OCI-LY1 (cell line): ENCODE measurements around the gene CTDSPL.

Experiments used
- H2AFZ ChIP-seq: fragments of 200-600 bp; sonication (generic), shearing (Covaris generic); 2 replicates; pipeline ENCODE4 v1.6.0; 2014; ENCODE audit warnings: antibody characterized with exemption, mild to moderate bottlenecking, low read length
- H3F3A ChIP-seq: fragments of 200-600 bp; sonication (generic), shearing (Covaris generic); 2 replicates; pipeline ENCODE4 v1.6.0; 2014; ENCODE audit warnings: mild to moderate bottlenecking, antibody characterized with exemption, low read length, moderate library complexity; ENCODE audit not compliant: insufficient read depth
- H3K27ac ChIP-seq: fragments of 200-600 bp; sonication (generic); 2 replicates; pipeline ENCODE4 v1.5.1; 2014; ENCODE audit warnings: low read length, mixed run types, mild to moderate bottlenecking, low read depth; ENCODE audit not compliant: poor library complexity, severe bottlenecking
- H3K27me3 ChIP-seq: fragments of 200-600 bp; sonication (generic); 2 replicates; pipeline ENCODE4 v1.6.0; 2014; ENCODE audit warnings: antibody characterized with exemption, mild to moderate bottlenecking, low read length, moderate library complexity; ENCODE audit not compliant: insufficient read depth
- H3K36me3 ChIP-seq: fragments of 200-600 bp; sonication (generic); 2 replicates; pipeline ENCODE4 v1.6.1; 2014; ENCODE audit warnings: mild to moderate bottlenecking, antibody characterized with exemption, low read length, moderate library complexity, mixed read lengths; ENCODE audit not compliant: insufficient read depth
- H3K4me1 ChIP-seq: fragments of 200-600 bp; sonication (generic); 2 replicates; pipeline ENCODE4 v1.5.1; 2014; ENCODE audit warnings: mild to moderate bottlenecking, low read length, moderate library complexity; ENCODE audit not compliant: insufficient read depth, severe bottlenecking
- H3K4me2 ChIP-seq: fragments of 200-600 bp; sonication (generic), shearing (Covaris generic); 2 replicates; pipeline ENCODE4 v1.6.1; 2014; ENCODE audit warnings: low read length
- H3K4me3 ChIP-seq: fragments of 200-600 bp; sonication (generic); 2 replicates; pipeline ENCODE4 v1.5.1; 2014; ENCODE audit warnings: low read length, low read depth, mild to moderate bottlenecking, mixed read lengths; ENCODE audit not compliant: poor library complexity, severe bottlenecking
- H3K79me2 ChIP-seq: fragments of 200-600 bp; shearing (Covaris generic); 2 replicates; pipeline ENCODE4 v1.6.1; 2016; ENCODE audit warnings: mixed run types, low read length, mixed read lengths; ENCODE audit not compliant: insufficient read depth
- H3K9ac ChIP-seq: fragments of 200-600 bp; sonication (generic), shearing (Covaris generic); 2 replicates; pipeline ENCODE4 v1.6.1; 2014; ENCODE audit warnings: mild to moderate bottlenecking, low read length, mixed read lengths
- H3K9me2 ChIP-seq: fragments of 200-600 bp; sonication (generic), shearing (Covaris generic); 2 replicates; pipeline ENCODE4 v1.6.1; 2014; ENCODE audit warnings: low read depth, mild to moderate bottlenecking, low read length, mixed read lengths
- H3K9me3 ChIP-seq: fragments of 200-600 bp; shearing (Covaris generic); 2 replicates; pipeline ENCODE4 v1.6.1; 2014; ENCODE audit warnings: low read length, mixed read lengths
- H4K20me1 ChIP-seq: fragments of 200-600 bp; sonication (generic), shearing (Covaris generic); 2 replicates; pipeline ENCODE4 v1.6.0; 2016; ENCODE audit warnings: mild to moderate bottlenecking, low read length; ENCODE audit not compliant: insufficient read depth
- EZH2 ChIP-seq: fragments of 200-600 bp; sonication (generic), shearing (Covaris generic); IDR thresholded peaks from 2 replicates; pipeline ENCODE4 v1.8.0; 2017; ENCODE audit warnings: borderline replicate concordance, mixed run types, mild to moderate bottlenecking, antibody characterized with exemption, low read length, moderate library complexity, mixed read lengths
- TF ChIP-seq, protein P1 (sequence below): fragments of 200-600 bp; sonication (generic), shearing (Covaris generic); IDR thresholded peaks from 2 replicates; pipeline ENCODE4 v1.5.1; 2017; ENCODE audit warnings: mild to moderate bottlenecking, antibody characterized with exemption, low read length, moderate library complexity, mixed read lengths

CTDSPL gene

GRCh38 chr3:37963635-37964034, 102.0 kb downstream of the CTDSPL start:
- H3K9me2 ChIP-seq: no peaks in the 10 kb centered on the region
- H4K20me1 ChIP-seq: no peaks in the 10 kb centered on the region
- H2AFZ ChIP-seq: no peak overlapping the region
- TF ChIP-seq, protein P1, sequence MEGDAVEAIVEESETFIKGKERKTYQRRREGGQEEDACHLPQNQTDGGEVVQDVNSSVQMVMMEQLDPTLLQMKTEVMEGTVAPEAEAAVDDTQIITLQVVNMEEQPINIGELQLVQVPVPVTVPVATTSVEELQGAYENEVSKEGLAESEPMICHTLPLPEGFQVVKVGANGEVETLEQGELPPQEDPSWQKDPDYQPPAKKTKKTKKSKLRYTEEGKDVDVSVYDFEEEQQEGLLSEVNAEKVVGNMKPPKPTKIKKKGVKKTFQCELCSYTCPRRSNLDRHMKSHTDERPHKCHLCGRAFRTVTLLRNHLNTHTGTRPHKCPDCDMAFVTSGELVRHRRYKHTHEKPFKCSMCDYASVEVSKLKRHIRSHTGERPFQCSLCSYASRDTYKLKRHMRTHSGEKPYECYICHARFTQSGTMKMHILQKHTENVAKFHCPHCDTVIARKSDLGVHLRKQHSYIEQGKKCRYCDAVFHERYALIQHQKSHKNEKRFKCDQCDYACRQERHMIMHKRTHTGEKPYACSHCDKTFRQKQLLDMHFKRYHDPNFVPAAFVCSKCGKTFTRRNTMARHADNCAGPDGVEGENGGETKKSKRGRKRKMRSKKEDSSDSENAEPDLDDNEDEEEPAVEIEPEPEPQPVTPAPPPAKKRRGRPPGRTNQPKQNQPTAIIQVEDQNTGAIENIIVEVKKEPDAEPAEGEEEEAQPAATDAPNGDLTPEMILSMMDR: 0 out of 2 replicates have a peak, but pooled peaks have one; percentile 8
- no peak for TF ChIP-seq EZH2
- H3K4me3 ChIP-seq: no peak overlapping the region
- H3F3A ChIP-seq: no peaks in the 10 kb centered on the region
- H3K27me3 ChIP-seq: no peaks in the 10 kb centered on the region
- no peak overlapping the region for H3K9ac ChIP-seq
- no peaks in the 10 kb centered on the region for H3K79me2 ChIP-seq
- no peak overlapping the region for H3K27ac ChIP-seq
- H3K9me3 ChIP-seq: no peaks in the 10 kb centered on the region
- peaks cover 16% of the 10 kb centered on the region for H3K4me1 ChIP-seq
- no peaks in the 10 kb centered on the region for H3K36me3 ChIP-seq
- no peak overlapping the region for H3K4me2 ChIP-seq

- Histone ChIP-seq H3K36me3 (no peaks in the 10 kb centered on the region), H4K20me1 (no peaks in the 10 kb centered on the region), H3K4me2 (no peak overlapping the region), H2AFZ (no peak overlapping the region), H3K9ac (no peak overlapping the region), H3K4me1 (peaks cover 16% of the 10 kb centered on the region), H3K27ac (no peak overlapping the region), H3K9me3 (no peaks in the 10 kb centered on the region), H3K9me2 (no peaks in the 10 kb centered on the region), H3K4me3 (no peak overlapping the region), H3F3A (no peaks in the 10 kb centered on the region), H3K79me2 (no peaks in the 10 kb centered on the region), H3K27me3 (no peaks in the 10 kb centered on the region)
- TF ChIP-seq, protein P1: no peak
- no peak for TF ChIP-seq EZH2
Measured at GRCh38 chr3:37964146-37964545, 102.5 kb downstream of the CTDSPL start.

- H3F3A ChIP-seq: no peaks in the 10 kb centered on the region
- H4K20me1 ChIP-seq: no peaks in the 10 kb centered on the region
- no peak overlapping the region for H3K27ac ChIP-seq
- no peaks in the 10 kb centered on the region for H3K36me3 ChIP-seq
- no peaks in the 10 kb centered on the region for H3K27me3 ChIP-seq
- H3K9ac ChIP-seq: no peak overlapping the region
- no peak for TF ChIP-seq EZH2
- TF ChIP-seq, protein P1: no peak
- H3K4me3 ChIP-seq: no peak overlapping the region
- H3K4me1 ChIP-seq: peaks cover 17% of the 10 kb centered on the region
- no peak overlapping the region for H3K4me2 ChIP-seq
- H3K9me3 ChIP-seq: no peaks in the 10 kb centered on the region
- H3K79me2 ChIP-seq: no peaks in the 10 kb centered on the region
- no peaks in the 10 kb centered on the region for H3K9me2 ChIP-seq
- H2AFZ ChIP-seq: no peak overlapping the region
Measured at GRCh38 chr3:37964716-37965115, 103.0 kb downstream of the CTDSPL start.
